WTC11 (cell line): ENCODE data around the gene LPP. TPM values are rescaled to one million over a fixed set of nuclear protein-coding genes. Genes with fewer than 3 reads are reported as not detected.

Experiments
- ATAC-seq: fragments of 200-7000 bp; cut with Tn5 transposase; 2 replicates; pipeline ENCODE4 v1.10.0; 2021; ENCODE audit warnings: mild to moderate bottlenecking, moderate library complexity
- CTCF ChIA-PET: fragments of 300-600 bp; sonication (Branson Sonifier 250); formaldehyde crosslinking; loops from one replicate; lab custom pipeline; 2021; ENCODE audit warnings: antibody characterized with exemption; lab: Charles Lee
- POLR2A ChIA-PET: fragments of 350-600 bp; sonication (Branson Sonifier 250); formaldehyde crosslinking; loops from one replicate; lab custom pipeline; 2021; ENCODE audit warnings: antibody characterized with exemption; lab: Charles Lee
- DNase-seq: peaks from one replicate; pipeline ENCODE4 v3.0.0; 2021; ENCODE audit warnings: low spot score
- H3K27ac Mint-ChIP-seq: 2 replicates; pipeline ENCODE4 v1.8.0; 2021; ENCODE audit warnings: mixed read lengths
- H3K27me3 Mint-ChIP-seq: 2 replicates; pipeline ENCODE4 v1.8.0; 2021; ENCODE audit warnings: low read depth, mild to moderate bottlenecking, moderate library complexity, mixed read lengths
- H3K36me3 Mint-ChIP-seq: 2 replicates; pipeline ENCODE4 v1.8.0; 2021; ENCODE audit warnings: mixed read lengths
- H3K4me1 Mint-ChIP-seq: 2 replicates; pipeline ENCODE4 v1.8.0; 2022; ENCODE audit warnings: mixed read lengths
- H3K4me3 Mint-ChIP-seq: 2 replicates; pipeline ENCODE4 v1.8.0; 2021; ENCODE audit warnings: mild to moderate bottlenecking, moderate library complexity, mixed read lengths
- H3K9me3 Mint-ChIP-seq: 2 replicates; pipeline ENCODE4 v1.8.0; 2021; ENCODE audit warnings: mixed read lengths
- ARID4B ChIP-seq: sonication (generic); formaldehyde crosslinking; IDR thresholded peaks from 2 replicates; pipeline ENCODE4 v1.8.0; 2023; ENCODE audit warnings: missing genetic modification reagents, mild to moderate bottlenecking, borderline replicate concordance
- CREB1 ChIP-seq: sonication (generic); formaldehyde crosslinking; IDR thresholded peaks from 2 replicates; pipeline ENCODE4 v1.8.0; 2023; ENCODE audit warnings: mild to moderate bottlenecking, missing genetic modification reagents
- ELF4 ChIP-seq: sonication (generic); formaldehyde crosslinking; IDR thresholded peaks from 2 replicates; pipeline ENCODE4 v1.8.1; 2022; ENCODE audit warnings: low read depth, mild to moderate bottlenecking, moderate library complexity, missing genetic modification reagents
- EMX1 ChIP-seq: fragments of 250-450 bp; sonication (Bioruptor Pico); IDR thresholded peaks from 2 replicates; pipeline ENCODE4 v1.8.0; 2021; ENCODE audit warnings: mild to moderate bottlenecking
- GRHL2 ChIP-seq: fragments of 250-450 bp; sonication (Bioruptor Pico); IDR thresholded peaks from 2 replicates; pipeline ENCODE4 v1.8.0; 2022; ENCODE audit warnings: mild to moderate bottlenecking, moderate library complexity; ENCODE audit not compliant: insufficient replicate concordance, severe bottlenecking
- GTF2I ChIP-seq: fragments of 250-450 bp; sonication (Bioruptor Pico); conservative IDR thresholded peaks from 2 replicates; pipeline ENCODE4 v1.4.0; 2021; ENCODE audit warnings: mild to moderate bottlenecking
- IRF1 ChIP-seq: sonication (generic); formaldehyde crosslinking; IDR thresholded peaks from 2 replicates; pipeline ENCODE4 v1.8.0; 2023; ENCODE audit warnings: missing genetic modification reagents
- NFATC4 ChIP-seq: fragments of 250-450 bp; sonication (Bioruptor Pico); IDR thresholded peaks from 2 replicates; pipeline ENCODE4 v1.9.0; 2021; ENCODE audit warnings: mild to moderate bottlenecking
- OVOL2 ChIP-seq: fragments of 250-450 bp; sonication (Bioruptor Pico); IDR thresholded peaks from 2 replicates; pipeline ENCODE4 v1.9.0; 2021; ENCODE audit warnings: mild to moderate bottlenecking, borderline replicate concordance
- RELA ChIP-seq: sonication (generic); formaldehyde crosslinking; IDR thresholded peaks from 2 replicates; pipeline ENCODE4 v1.8.1; 2022; ENCODE audit warnings: missing genetic modification reagents, mild to moderate bottlenecking, borderline replicate concordance
- ZNF121 ChIP-seq: sonication (generic); formaldehyde crosslinking; IDR thresholded peaks from 2 replicates; pipeline ENCODE4 v1.8.0; 2023; ENCODE audit warnings: missing genetic modification reagents
- ZNF317 ChIP-seq: sonication (generic); formaldehyde crosslinking; IDR thresholded peaks from 2 replicates; pipeline ENCODE4 v1.8.1; 2023; ENCODE audit warnings: low read depth, mild to moderate bottlenecking, moderate library complexity, missing genetic modification reagents, borderline replicate concordance
- ZNF425 ChIP-seq: fragments of 250-450 bp; sonication (Bioruptor Pico); conservative IDR thresholded peaks from 2 replicates; pipeline ENCODE4 v1.9.0; 2021; ENCODE audit warnings: mild to moderate bottlenecking
- ZNF671 ChIP-seq: fragments of 250-450 bp; sonication (Bioruptor Pico); IDR thresholded peaks from 2 replicates; pipeline ENCODE4 v1.8.0; 2021; ENCODE audit warnings: mild to moderate bottlenecking
- total RNA-seq: library from RNA; stranded (reverse); gene quantifications from 3 replicates; pipeline ENCODE4 v1.2.3, GENCODE V29; 2021
- TF ChIP-seq, protein P1 (sequence below): sonication (generic); formaldehyde crosslinking; IDR thresholded peaks from 2 replicates; pipeline ENCODE4 v1.8.1; 2023; ENCODE audit warnings: mild to moderate bottlenecking, missing genetic modification reagents
- TF ChIP-seq, protein P2 (sequence below): sonication (generic); formaldehyde crosslinking; IDR thresholded peaks from 2 replicates; pipeline ENCODE4 v1.8.0; 2022; ENCODE audit warnings: mild to moderate bottlenecking, missing genetic modification reagents
- TF ChIP-seq, protein P3 (sequence below): sonication (generic); formaldehyde crosslinking; IDR thresholded peaks from 2 replicates; pipeline ENCODE4 v1.8.1; 2022; ENCODE audit warnings: mild to moderate bottlenecking, moderate library complexity, missing genetic modification reagents
- TF ChIP-seq, protein P4 (sequence below): sonication (generic); formaldehyde crosslinking; IDR thresholded peaks from 2 replicates; pipeline ENCODE4 v1.8.0; 2022; ENCODE audit warnings: mild to moderate bottlenecking, missing genetic modification reagents

The LPP gene
- total RNA-seq, 1 experiment from 2014 or later: 49.6 TPM

DNA sequence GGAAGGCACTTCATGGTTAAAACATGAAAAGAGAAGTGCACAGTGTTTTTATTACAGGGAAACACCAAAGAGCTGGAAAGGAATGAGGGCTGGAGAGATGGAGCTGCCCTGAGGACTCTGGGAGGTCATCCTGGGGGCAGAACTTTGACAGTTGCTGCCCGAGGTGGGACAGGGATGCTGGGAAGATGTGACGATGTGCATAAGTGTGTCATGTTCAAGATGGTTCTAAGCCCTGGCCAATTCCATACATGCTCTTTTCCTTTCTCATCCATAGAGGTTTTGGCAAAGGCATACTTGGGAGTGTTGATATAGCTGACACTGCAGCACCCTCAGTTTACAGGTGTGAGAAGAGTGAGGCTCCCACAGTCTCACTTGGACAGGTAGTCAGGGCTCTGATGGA is 23.8 kb downstream of the LPP start:
- DNase-seq: no peak
- POLR2A ChIA-PET: no interaction called here
- Mint-ChIP-seq H3K36me3 (no peaks in the 10 kb centered on the region; the same call in 1 of the 2 replicates), H3K27me3 (no peaks in the 10 kb centered on the region), H3K4me1 (peaks cover 32% of the 10 kb centered on the region), H3K4me3 (no peak overlapping the region), H3K9me3 (no peaks in the 10 kb centered on the region), H3K27ac (no peak overlapping the region; the same call in 1 of the 2 replicates)
- CTCF ChIA-PET: no interaction called here
- no peak for ATAC-seq
- TF ChIP-seq RELA (CRISPR knock-in tag) (no peak), GRHL2 (CRISPR knock-in tag) (no peak), ZNF317 (no peak), ARID4B (no peak), CREB1 (CRISPR knock-in tag) (no peak), ELF4 (CRISPR knock-in tag) (no peak), OVOL2 (no peak), IRF1 (CRISPR knock-in tag) (no peak), EMX1 (CRISPR knock-in tag) (no peak), ZNF671 (CRISPR knock-in tag) (no peak), GTF2I (CRISPR knock-in tag) (no peak), ZNF121 (no peak), NFATC4 (CRISPR knock-in tag) (no peak), ZNF425 (CRISPR knock-in tag) (no peak)
- TF ChIP-seq, protein P1, sequence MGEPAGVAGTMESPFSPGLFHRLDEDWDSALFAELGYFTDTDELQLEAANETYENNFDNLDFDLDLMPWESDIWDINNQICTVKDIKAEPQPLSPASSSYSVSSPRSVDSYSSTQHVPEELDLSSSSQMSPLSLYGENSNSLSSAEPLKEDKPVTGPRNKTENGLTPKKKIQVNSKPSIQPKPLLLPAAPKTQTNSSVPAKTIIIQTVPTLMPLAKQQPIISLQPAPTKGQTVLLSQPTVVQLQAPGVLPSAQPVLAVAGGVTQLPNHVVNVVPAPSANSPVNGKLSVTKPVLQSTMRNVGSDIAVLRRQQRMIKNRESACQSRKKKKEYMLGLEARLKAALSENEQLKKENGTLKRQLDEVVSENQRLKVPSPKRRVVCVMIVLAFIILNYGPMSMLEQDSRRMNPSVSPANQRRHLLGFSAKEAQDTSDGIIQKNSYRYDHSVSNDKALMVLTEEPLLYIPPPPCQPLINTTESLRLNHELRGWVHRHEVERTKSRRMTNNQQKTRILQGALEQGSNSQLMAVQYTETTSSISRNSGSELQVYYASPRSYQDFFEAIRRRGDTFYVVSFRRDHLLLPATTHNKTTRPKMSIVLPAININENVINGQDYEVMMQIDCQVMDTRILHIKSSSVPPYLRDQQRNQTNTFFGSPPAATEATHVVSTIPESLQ (CRISPR knock-in tag): no peak
- TF ChIP-seq, protein P2, sequence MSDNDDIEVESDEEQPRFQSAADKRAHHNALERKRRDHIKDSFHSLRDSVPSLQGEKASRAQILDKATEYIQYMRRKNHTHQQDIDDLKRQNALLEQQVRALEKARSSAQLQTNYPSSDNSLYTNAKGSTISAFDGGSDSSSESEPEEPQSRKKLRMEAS (CRISPR knock-in tag): no peak
- TF ChIP-seq, protein P3, sequence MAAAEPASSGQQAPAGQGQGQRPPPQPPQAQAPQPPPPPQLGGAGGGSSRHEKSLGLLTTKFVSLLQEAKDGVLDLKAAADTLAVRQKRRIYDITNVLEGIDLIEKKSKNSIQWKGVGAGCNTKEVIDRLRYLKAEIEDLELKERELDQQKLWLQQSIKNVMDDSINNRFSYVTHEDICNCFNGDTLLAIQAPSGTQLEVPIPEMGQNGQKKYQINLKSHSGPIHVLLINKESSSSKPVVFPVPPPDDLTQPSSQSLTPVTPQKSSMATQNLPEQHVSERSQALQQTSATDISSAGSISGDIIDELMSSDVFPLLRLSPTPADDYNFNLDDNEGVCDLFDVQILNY (CRISPR knock-in tag): no peak
- TF ChIP-seq, protein P4, sequence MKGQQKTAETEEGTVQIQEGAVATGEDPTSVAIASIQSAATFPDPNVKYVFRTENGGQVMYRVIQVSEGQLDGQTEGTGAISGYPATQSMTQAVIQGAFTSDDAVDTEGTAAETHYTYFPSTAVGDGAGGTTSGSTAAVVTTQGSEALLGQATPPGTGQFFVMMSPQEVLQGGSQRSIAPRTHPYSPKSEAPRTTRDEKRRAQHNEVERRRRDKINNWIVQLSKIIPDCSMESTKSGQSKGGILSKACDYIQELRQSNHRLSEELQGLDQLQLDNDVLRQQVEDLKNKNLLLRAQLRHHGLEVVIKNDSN (CRISPR knock-in tag): no peak
